Measurements from ENCODE around the gene CD300LF.

The CD300LF gene

GRCh38 chr17:74699236-74699635, 13.5 kb downstream of the CD300LF start:
- no peak overlapping the region for H3K4me3 ChIP-seq (replicated peaks in 1 of 2; ENCODE audit: low read depth in 2 of 2, low read length in 2 of 2)
- no peak for DNase-seq (ENCODE audit: low read depth in 2 of 2)
- TF ChIP-seq, protein P1, sequence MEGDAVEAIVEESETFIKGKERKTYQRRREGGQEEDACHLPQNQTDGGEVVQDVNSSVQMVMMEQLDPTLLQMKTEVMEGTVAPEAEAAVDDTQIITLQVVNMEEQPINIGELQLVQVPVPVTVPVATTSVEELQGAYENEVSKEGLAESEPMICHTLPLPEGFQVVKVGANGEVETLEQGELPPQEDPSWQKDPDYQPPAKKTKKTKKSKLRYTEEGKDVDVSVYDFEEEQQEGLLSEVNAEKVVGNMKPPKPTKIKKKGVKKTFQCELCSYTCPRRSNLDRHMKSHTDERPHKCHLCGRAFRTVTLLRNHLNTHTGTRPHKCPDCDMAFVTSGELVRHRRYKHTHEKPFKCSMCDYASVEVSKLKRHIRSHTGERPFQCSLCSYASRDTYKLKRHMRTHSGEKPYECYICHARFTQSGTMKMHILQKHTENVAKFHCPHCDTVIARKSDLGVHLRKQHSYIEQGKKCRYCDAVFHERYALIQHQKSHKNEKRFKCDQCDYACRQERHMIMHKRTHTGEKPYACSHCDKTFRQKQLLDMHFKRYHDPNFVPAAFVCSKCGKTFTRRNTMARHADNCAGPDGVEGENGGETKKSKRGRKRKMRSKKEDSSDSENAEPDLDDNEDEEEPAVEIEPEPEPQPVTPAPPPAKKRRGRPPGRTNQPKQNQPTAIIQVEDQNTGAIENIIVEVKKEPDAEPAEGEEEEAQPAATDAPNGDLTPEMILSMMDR (IDR thresholded peaks at IDR 0.05; ENCODE audit: low read depth, low read length), result no peak

GRCh38 chr17:74698069-74698468, 14.7 kb downstream of the CD300LF start:
- TF ChIP-seq, protein P1 (IDR thresholded peaks at IDR 0.05; ENCODE audit: low read depth, low read length), result no peak
- no peak overlapping the region for H3K4me3 ChIP-seq (replicated peaks in 1 of 2; ENCODE audit: low read depth in 2 of 2, low read length in 2 of 2)
- no peak for DNase-seq (ENCODE audit: low read depth in 2 of 2)

DNA sequence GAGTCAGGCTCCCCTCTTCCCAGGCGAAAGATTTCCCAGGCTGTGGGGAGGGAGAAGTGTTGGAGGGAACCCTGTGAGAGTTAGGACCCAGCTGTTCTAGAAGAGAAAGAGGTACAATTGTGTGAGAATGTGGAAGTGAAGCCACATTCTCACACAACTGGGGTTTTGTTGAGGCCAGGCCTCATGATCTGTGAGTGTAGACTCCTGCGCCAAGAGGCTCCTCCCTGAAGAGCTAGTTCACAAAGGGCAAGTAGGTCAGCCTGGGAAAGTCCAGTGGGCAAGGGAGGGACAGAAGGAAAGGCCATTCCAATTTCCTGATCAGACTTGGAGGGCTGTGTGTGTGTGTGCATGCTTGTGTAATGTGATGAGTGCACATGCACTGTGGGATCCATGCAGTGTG, 15.2 kb downstream of the CD300LF start:
- TF ChIP-seq, protein P1 (IDR thresholded peaks at IDR 0.05; ENCODE audit: low read depth, low read length), result no peak
- no peak for DNase-seq (ENCODE audit: low read depth in 2 of 2)
- no peak overlapping the region for H3K4me3 ChIP-seq (replicated peaks in 1 of 2; ENCODE audit: low read depth in 2 of 2, low read length in 2 of 2)

DNA sequence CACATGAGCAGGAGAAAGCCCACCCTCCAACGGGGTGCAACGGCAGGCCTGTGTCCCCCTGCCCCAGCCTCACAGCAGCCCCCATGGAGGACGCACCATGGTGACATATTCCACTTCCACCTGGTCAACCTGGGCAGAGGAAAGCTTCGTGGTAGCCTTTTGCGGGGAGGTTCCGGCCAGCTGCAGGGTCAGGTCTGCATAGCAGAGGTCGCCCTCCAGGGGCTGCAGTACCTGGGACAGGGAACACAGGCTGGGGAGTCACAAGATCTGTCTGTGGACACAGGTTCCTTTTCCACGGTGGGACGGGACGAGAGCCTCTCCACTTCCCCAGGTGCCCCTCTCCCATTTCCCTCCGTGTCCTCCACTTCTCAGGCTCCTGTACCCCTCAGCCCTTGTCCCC, 17.1 kb downstream of the CD300LF start:
- H3K4me3 ChIP-seq (replicated peaks in 1 of 2; ENCODE audit: low read depth in 2 of 2, low read length in 2 of 2), result no peak overlapping the region
- TF ChIP-seq, protein P1 (IDR thresholded peaks at IDR 0.05; ENCODE audit: low read depth, low read length), result no peak
- no peak for DNase-seq (ENCODE audit: low read depth in 2 of 2)

DNA sequence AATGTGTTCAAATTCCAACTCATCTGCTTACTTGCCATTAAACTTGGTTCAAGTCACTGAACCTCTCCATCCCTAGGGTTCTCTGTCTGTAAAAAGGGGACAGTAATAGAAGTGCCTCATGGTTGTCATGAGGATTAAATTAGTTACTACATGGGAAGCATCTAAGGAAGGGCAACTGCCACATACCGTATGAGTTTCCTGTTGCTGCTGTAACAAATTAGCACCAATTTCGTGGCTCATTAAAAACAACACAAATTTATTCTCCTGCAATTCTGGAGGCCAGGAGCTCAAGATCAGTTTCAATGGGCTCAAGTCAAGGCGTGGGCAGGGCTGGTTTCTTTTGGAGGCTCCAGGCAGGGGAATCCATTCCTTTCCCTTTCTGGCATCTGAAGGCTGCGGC, 18.6 kb downstream of the CD300LF start:
- TF ChIP-seq, protein P1 (IDR thresholded peaks at IDR 0.05; ENCODE audit: low read depth, low read length), result no peak
- no peak overlapping the region for H3K4me3 ChIP-seq (replicated peaks in 1 of 2; ENCODE audit: low read depth in 2 of 2, low read length in 2 of 2)
- DNase-seq (ENCODE audit: low read depth in 2 of 2), result no peak

- no peak for DNase-seq (ENCODE audit: low read depth in 2 of 2)
- no peak overlapping the region for H3K4me3 ChIP-seq (replicated peaks in 1 of 2; ENCODE audit: low read depth in 2 of 2, low read length in 2 of 2)
- TF ChIP-seq, protein P1 (IDR thresholded peaks at IDR 0.05; ENCODE audit: low read depth, low read length), result no peak
Measured at GRCh38 chr17:74691151-74691550, 21.6 kb downstream of the CD300LF start.

GRCh38 chr17:74690409-74690825, 22.3 kb downstream of the CD300LF start:
- TF ChIP-seq, protein P1 (IDR thresholded peaks at IDR 0.05; ENCODE audit: low read depth, low read length), result no peak
- no peak for DNase-seq (ENCODE audit: low read depth in 2 of 2)
- H3K4me3 ChIP-seq (replicated peaks in 1 of 2; ENCODE audit: low read depth in 2 of 2, low read length in 2 of 2), result no peak overlapping the region

All from cardiac fibroblast (primary cell).